Peyer's patch (tissue), 4 donors: ENCODE results near the gene SULT1A2.
A peak's percentile ranks its signal among the peaks of the same experiment; 100 is the strongest.

Source experiments
- POLR2A ChIP-seq, 2 donors: fragments of 450-650 bp; IDR thresholded peaks; one replicate each; pipeline ENCODE4 v1.5.1; 2017; ENCODE audit warnings: antibody characterized with exemption in 2 of 2, mild to moderate bottlenecking in 2 of 2, moderate library complexity in 2 of 2
- TF ChIP-seq, protein P1 (sequence below), 6 experiments: fragments of 450-650 bp in 4 of 6; fragments of 200-600 bp in 2 of 6; sonication (generic) in 1 of 6; IDR thresholded peaks; one replicate each; pipeline ENCODE4 v1.5.1; 2017 to 2019; ENCODE audit warnings: antibody characterized with exemption in 6 of 6, mild to moderate bottlenecking in 3 of 6, moderate library complexity in 1 of 6

DNA sequence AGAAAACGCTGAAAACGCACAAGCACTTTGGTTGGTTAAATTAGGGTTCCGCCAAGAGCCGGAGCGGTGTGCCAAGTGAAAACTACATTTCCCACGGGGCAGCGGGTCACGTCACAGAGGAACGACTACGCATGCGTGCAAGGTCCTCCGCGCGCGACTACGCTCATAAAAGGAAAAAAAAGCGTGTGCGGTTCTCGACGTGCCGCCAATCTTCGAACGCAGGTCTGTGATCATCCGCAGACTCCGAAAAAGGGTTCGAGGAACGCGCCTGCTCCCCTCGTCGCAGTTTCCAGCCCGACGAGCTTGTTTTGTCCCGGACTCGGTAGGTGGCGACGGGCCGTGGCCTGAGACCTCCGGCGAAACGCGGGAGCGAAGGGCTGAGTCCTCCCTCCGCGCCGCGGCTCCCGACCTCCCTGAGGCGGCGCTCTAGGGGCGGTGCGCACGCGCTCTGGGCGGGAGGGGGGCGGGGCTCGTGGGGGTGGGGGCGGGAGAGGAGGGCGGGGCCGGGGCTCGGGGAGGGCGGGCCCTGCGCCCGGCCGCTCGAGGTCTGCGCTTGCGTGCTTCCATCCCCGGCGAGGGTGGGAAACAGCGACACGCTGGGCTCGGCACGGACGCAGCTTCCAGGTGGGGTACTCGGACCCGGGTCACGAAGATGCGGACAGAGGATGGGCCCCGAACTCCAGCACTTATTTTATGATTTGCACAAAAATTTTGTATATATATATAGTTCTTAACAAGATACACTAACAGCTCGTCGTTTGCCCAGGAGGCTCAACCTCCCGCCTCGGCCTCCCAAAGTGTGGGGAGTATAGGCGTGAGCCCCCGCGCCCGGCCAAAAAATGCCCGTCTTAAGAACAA is 42.8 kb downstream of the SULT1A2 start, which contains the start of gene SGF29:
- TF ChIP-seq, protein P1, sequence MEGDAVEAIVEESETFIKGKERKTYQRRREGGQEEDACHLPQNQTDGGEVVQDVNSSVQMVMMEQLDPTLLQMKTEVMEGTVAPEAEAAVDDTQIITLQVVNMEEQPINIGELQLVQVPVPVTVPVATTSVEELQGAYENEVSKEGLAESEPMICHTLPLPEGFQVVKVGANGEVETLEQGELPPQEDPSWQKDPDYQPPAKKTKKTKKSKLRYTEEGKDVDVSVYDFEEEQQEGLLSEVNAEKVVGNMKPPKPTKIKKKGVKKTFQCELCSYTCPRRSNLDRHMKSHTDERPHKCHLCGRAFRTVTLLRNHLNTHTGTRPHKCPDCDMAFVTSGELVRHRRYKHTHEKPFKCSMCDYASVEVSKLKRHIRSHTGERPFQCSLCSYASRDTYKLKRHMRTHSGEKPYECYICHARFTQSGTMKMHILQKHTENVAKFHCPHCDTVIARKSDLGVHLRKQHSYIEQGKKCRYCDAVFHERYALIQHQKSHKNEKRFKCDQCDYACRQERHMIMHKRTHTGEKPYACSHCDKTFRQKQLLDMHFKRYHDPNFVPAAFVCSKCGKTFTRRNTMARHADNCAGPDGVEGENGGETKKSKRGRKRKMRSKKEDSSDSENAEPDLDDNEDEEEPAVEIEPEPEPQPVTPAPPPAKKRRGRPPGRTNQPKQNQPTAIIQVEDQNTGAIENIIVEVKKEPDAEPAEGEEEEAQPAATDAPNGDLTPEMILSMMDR (IDR thresholded peaks at IDR 0.05): peak in 5 of 6 experiments; percentile 10 to 44 (median 36)
- TF ChIP-seq POLR2A (IDR thresholded peaks at IDR 0.05): peak; percentile 92 to 94
